Tibial nerve (tissue), 4 donors: ENCODE data around the gene STX7. TPM values are rescaled to one million over a fixed set of nuclear protein-coding genes. Genes with fewer than 3 reads are reported as not detected.

ENCODE experiments used
- DNase-seq, 2 donors: peaks; one replicate each; pipeline ENCODE4 v3.0.0-alpha.2; 2019; ENCODE audit warnings: low spot score in 2 of 2
- H3K27ac ChIP-seq, 4 donors: fragments of 200-600 bp; sonication (generic) in 3 of 4; one replicate each; pipeline ENCODE4 v1.5.1; 2017 to 2019; ENCODE audit warnings: mild to moderate bottlenecking in 1 of 4
- H3K27me3 ChIP-seq, 2 donors: fragments of 200-600 bp; sonication (generic) in 1 of 2; one replicate each; pipeline versions ENCODE4 v1.5.1 to v1.6.0; 2017 to 2019
- H3K36me3 ChIP-seq, 3 donors: fragments of 200-600 bp; sonication (generic); one replicate each; pipeline ENCODE4 v1.5.1; 2018 to 2019
- H3K4me1 ChIP-seq, 4 donors: fragments of 200-600 bp; sonication (generic) in 3 of 4; one replicate each; pipeline ENCODE4 v1.5.1; 2017 to 2019
- H3K4me3 ChIP-seq, 4 donors: fragments of 200-600 bp; sonication (generic) in 3 of 4; one replicate each; pipeline ENCODE4 v1.5.1; 2017 to 2019; ENCODE audit warnings: mild to moderate bottlenecking in 1 of 4, moderate library complexity in 1 of 4
- H3K9me3 ChIP-seq, 4 donors: fragments of 200-600 bp; sonication (generic) in 3 of 4; one replicate each; pipeline ENCODE4 v1.5.1; 2017 to 2019
- EP300 ChIP-seq, 2 donors: sonication (generic); formaldehyde crosslinking; IDR thresholded peaks; one replicate each; pipeline ENCODE4 v1.6.1; 2017; ENCODE audit warnings: antibody characterized with exemption in 2 of 2, mild to moderate bottlenecking in 1 of 2
- POLR2A ChIP-seq, 2 donors: fragments of 450-650 bp; IDR thresholded peaks; one replicate each; pipeline ENCODE4 v1.6.1; 2017; ENCODE audit warnings: antibody characterized with exemption in 2 of 2, mild to moderate bottlenecking in 2 of 2, moderate library complexity in 2 of 2
- WGBS, 2 donors: methylation state at CpG; one replicate each; pipeline ENCODE4 v1.1.5; 2018; 5-methylcytosine and 5-hydroxymethylcytosine counted together
- total RNA-seq, 4 donors: library from RNA; depleted of rRNA; stranded (reverse); fragments of >200 nt; gene quantifications; one replicate each; pipeline ENCODE4 v1.1.0, GENCODE V29; 2016
- TF ChIP-seq, protein P1 (sequence below), 5 experiments: fragments of 200-600 bp in 3 of 5; fragments of 450-650 bp in 2 of 5; sonication (generic) in 3 of 5; IDR thresholded peaks; one replicate each; pipeline ENCODE4 v1.5.1; 2016 to 2019; ENCODE audit warnings: antibody characterized with exemption in 5 of 5, mild to moderate bottlenecking in 3 of 5, moderate library complexity in 2 of 5

STX7 gene
- total RNA-seq, 4 donors from 2014 or later, result 53.4 to 92.0 (median 65.6) TPM

DNA sequence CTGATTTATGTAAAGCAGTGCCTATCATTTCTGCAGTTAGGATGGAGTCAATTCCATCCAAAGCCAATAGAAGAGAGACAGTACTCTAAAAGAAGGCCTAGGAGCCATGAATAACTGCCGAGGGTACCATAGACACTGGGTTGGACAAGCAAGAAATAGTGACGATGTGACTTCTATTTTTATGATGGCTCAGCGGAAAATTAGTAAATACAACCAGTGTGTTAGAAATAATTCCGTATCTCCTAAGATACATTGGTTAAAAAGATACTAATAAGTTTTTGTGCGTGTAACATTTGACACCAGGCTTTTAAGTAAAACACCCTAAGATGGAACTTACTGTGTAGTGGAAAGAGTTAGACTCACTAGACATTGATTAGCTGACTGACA lies 66.1 kb downstream of the STX7 start:
- 73 to 80% methylated on average over 5 of the region's 5 CpGs for WGBS, 2 donors

DNA sequence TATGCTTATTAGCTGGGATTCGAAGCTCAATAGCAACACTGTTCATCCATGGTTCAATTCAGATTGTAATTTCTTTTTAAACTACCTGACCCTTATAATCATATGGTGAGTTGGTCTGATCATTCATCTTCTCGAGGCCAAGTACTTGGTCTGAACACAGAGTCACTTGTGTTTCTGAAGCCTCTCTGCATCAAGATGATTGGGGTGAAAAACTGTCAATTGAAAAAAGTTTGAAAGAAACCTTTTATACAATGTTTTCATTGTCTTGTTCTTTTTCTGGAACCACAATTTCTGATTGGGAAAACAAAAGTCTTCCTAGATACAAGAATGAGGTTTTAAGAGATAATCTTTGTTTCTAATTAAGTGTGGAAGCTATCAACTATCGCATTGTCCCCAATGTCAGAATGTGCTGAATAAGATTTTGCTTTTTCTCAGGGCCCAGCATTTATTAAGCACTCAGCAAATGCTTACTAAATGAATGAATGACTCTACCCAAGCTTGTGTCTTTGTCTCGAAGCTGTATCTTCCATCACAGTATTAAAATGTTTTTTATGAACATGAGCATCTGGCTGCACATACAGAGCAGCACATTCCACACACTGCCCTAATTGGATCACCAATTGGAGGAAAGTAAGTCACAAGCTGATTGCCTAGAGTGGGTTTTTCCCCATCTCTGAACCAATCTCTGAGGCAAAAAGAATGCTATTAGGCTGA lies 66.6 kb downstream of the STX7 start:
- H3K36me3 ChIP-seq, result peaks cover 0 to 26% (median 0%) of the 10 kb centered on the region in 3 donors
- WGBS, 2 donors, result 53 to 59% methylated on average over 4 of the region's 4 CpGs
- no peaks in the 10 kb centered on the region for H3K27me3 ChIP-seq
- TF ChIP-seq, protein P1, sequence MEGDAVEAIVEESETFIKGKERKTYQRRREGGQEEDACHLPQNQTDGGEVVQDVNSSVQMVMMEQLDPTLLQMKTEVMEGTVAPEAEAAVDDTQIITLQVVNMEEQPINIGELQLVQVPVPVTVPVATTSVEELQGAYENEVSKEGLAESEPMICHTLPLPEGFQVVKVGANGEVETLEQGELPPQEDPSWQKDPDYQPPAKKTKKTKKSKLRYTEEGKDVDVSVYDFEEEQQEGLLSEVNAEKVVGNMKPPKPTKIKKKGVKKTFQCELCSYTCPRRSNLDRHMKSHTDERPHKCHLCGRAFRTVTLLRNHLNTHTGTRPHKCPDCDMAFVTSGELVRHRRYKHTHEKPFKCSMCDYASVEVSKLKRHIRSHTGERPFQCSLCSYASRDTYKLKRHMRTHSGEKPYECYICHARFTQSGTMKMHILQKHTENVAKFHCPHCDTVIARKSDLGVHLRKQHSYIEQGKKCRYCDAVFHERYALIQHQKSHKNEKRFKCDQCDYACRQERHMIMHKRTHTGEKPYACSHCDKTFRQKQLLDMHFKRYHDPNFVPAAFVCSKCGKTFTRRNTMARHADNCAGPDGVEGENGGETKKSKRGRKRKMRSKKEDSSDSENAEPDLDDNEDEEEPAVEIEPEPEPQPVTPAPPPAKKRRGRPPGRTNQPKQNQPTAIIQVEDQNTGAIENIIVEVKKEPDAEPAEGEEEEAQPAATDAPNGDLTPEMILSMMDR (IDR thresholded peaks at IDR 0.05), result no peak
- TF ChIP-seq POLR2A (IDR thresholded peaks at IDR 0.05) (no peak), EP300 (IDR thresholded peaks at IDR 0.05) (no peak)
- peaks cover 0 to 19% (median 2%) of the 10 kb centered on the region in 4 donors for H3K9me3 ChIP-seq
- DNase-seq, result no peak
- no peak overlapping the region for H3K4me3 ChIP-seq
- H3K27ac ChIP-seq, result peak overlapping the region in 1 of 4 donors; percentile 10
- H3K4me1 ChIP-seq, result no peaks in the 10 kb centered on the region

More for the DNA sequence above, 66.1 kb downstream of the STX7 start:
- no peaks in the 10 kb centered on the region for H3K27me3 ChIP-seq
- peaks cover 0 to 26% (median 0%) of the 10 kb centered on the region in 3 donors for H3K36me3 ChIP-seq
- no peak overlapping the region for H3K27ac ChIP-seq
- no peak for DNase-seq
- H3K9me3 ChIP-seq, result peaks cover 0 to 16% (median 2%) of the 10 kb centered on the region in 4 donors
- TF ChIP-seq, protein P1 (IDR thresholded peaks at IDR 0.05), result no peak
- TF ChIP-seq EP300 (IDR thresholded peaks at IDR 0.05), result no peak
- no peak for TF ChIP-seq POLR2A (IDR thresholded peaks at IDR 0.05)
- no peaks in the 10 kb centered on the region for H3K4me1 ChIP-seq
- no peak overlapping the region for H3K4me3 ChIP-seq

DNA sequence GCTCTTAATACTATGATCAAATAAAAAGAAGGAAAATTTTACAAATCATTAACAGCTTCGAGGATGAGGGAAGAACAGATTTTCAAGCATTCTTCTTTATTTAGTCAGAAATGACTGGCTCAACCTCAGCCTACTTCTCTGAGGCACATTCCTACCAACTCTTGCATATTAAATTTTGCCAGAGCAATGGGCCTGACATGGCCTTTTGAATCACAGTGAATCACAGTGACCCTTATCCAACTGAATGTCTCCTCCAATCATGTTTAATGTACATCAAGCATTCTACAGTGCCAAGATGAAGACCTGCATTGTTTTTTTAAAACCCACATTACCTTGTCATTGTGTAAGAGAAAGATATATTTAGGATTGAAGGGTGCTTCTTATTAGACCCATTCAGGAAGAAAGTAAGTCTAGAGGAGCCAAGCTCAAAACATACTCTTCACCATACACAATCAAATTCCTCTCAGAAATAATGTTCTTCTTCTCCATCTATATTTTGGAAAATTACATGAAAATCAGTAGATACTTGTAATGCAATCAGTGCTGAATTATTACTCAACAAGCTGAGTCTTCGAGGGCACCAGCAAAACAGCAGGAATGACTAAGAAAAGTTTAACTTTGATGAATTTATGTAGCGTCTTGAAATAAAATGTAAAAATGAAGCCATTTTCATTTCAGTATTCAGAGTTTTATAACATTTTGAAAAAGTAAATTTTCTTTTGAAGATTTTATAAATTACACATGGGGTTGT lies 67.5 kb downstream of the STX7 start:
- no peak overlapping the region for H3K27ac ChIP-seq
- H3K4me3 ChIP-seq, result no peak overlapping the region
- peaks cover 0 to 19% (median 2%) of the 10 kb centered on the region in 4 donors for H3K9me3 ChIP-seq
- DNase-seq, result no peak
- TF ChIP-seq EP300 (IDR thresholded peaks at IDR 0.05), result no peak
- no peak for TF ChIP-seq POLR2A (IDR thresholded peaks at IDR 0.05)
- TF ChIP-seq, protein P1 (IDR thresholded peaks at IDR 0.05), result no peak
- H3K27me3 ChIP-seq, result no peaks in the 10 kb centered on the region
- no peaks in the 10 kb centered on the region for H3K4me1 ChIP-seq
- H3K36me3 ChIP-seq, result peaks cover 0 to 16% (median 0%) of the 10 kb centered on the region in 3 donors
- 47 to 49% methylated on average over 3 of the region's 3 CpGs for WGBS, 2 donors

DNA sequence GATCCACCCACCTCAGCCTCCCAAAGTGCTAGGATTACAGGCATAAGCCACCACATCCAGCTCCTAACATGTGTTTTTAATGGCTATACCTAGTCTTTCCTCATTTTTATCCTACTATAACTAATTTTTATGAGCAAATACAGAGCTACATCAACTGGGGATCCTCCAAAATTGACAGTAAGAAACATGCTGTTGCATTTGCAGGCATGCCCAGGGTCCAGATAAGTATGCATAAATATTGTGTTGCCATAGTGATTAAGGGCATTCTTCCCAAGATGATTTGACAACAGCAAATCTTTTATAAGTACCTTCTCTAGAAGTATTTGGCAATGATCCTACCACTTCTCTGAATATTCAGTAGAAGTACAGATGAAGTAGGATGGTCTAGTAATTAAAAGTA lies 69.7 kb downstream of the STX7 start:
- Histone ChIP-seq H3K27ac (no peak overlapping the region), H3K4me1 (no peaks in the 10 kb centered on the region), H3K36me3 (no peaks in the 10 kb centered on the region), H3K4me3 (no peak overlapping the region), H3K27me3 (no peaks in the 10 kb centered on the region), H3K9me3 (peaks cover 0 to 19% (median 2%) of the 10 kb centered on the region in 4 donors)
- TF ChIP-seq EP300 (IDR thresholded peaks at IDR 0.05) (no peak), POLR2A (IDR thresholded peaks at IDR 0.05) (no peak)
- TF ChIP-seq, protein P1 (IDR thresholded peaks at IDR 0.05), result no peak
- no peak for DNase-seq

DNA sequence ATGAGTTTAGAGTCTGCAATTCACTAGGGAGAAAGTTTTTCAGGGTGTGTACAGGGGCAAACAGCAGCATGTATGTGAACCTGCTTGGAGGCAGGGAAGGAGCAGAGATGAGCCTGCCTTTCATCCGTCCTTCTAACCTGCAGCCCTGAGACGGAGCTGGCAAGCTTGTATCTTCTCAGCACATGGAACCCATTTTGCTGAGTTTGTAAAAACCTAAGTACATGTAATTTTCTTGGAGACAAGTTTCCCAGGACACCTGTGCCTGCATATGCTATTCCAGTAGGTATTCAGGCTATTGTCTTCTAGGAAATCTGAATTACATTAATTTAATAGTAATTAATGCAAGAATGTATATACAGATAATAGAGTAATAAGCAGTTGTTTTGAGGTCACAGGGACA lies 82.8 kb downstream of the STX7 start:
- Histone ChIP-seq H3K36me3 (no peaks in the 10 kb centered on the region), H3K4me3 (no peak overlapping the region), H3K4me1 (no peaks in the 10 kb centered on the region), H3K27me3 (no peaks in the 10 kb centered on the region), H3K9me3 (no peaks in the 10 kb centered on the region), H3K27ac (no peak overlapping the region)
- TF ChIP-seq EP300 (IDR thresholded peaks at IDR 0.05) (no peak), POLR2A (IDR thresholded peaks at IDR 0.05) (no peak)
- TF ChIP-seq, protein P1 (IDR thresholded peaks at IDR 0.05), result no peak
- no peak for DNase-seq
- 87 to 96% methylated on average over 2 of the region's 2 CpGs for WGBS, 2 donors
